T follicular helper cell (primary cell): ENCODE data around the gene CEP95.
"Not testable (repeated sequence)": the region's sequence is repeated elsewhere in the genome, so short reads cannot be mapped to it uniquely, and the experiment has no call there.

Experiments
- DNase-seq: peaks from one replicate; pipeline ENCODE4 v3.0.0-alpha.2; 2020; ENCODE audit warnings: low read depth

The CEP95 gene

GRCh38 chr17:64574646-64575045, 67.9 kb downstream of the CEP95 start:
- DNase-seq: no peak

GRCh38 chr17:64575431-64575830, 68.7 kb downstream of the CEP95 start:
- no peak for DNase-seq

- DNase-seq: not testable (repeated sequence)
These were observed 70.2 kb downstream of the CEP95 start for GRCh38 chr17:64577025-64577424.

GRCh38 chr17:64579917-64580316, 73.1 kb downstream of the CEP95 start:
- DNase-seq: no peak

DNA sequence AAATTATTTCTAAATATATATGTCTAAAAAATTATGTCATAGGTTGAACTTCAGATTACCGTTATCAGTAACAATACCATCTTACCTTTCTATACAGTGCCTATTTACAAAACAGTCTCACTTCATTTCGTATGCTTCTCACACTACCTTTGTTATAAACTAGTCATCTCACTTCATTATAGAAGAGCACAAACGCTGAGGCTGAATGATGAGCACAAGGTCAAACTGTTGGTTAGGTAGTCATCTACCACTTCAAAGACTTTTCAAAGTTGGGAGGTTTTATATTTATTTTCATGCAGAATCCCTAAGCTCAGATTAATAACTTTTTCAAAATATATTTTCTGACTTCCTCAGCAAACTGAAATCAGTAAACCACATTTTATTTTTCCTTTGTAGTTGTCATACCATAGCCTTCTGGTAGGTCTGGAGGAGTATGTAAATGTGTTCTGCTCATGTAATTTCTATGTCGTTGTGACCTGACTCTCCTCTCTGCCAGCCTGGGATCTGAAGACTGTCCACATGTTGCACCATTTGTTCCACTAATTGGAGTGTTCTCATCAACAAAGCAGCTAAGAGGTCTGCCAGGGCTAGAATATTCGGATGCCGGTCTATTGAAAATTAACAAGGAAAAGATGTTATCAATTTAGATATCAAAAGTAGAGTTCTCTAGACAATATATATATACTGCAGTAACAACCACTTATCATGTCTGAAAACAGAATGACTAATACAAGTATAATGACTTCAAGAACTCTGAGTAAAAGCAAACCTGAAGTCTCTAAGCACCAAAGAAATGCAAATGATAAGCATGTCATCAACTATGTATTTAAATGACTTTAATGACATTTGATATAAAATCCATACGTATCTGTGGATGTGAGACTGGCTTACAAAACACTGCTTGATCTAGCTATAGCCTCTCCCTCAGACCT, 73.9 kb downstream of the CEP95 start:
- no peak for DNase-seq

GRCh38 chr17:64583038-64583437, 76.3 kb downstream of the CEP95 start:
- no peak for DNase-seq

- DNase-seq: no peak
These were observed 78.4 kb downstream of the CEP95 start for GRCh38 chr17:64585146-64585545.
